Measurements from ENCODE around the gene ERCC2.
A peak's percentile ranks its signal among the peaks of the same experiment; 100 is the strongest.

The ERCC2 gene

GRCh38 chr19:45327404-45328143 is 42.8 kb downstream of the ERCC2 start:
- Histone ChIP-seq H3K79me2 (ENCODE audit: insufficient read depth, low read length) (no peaks in the 10 kb centered on the region), H3K9me3 (ENCODE audit: insufficient read depth, low read depth, low read length) (no peaks in the 10 kb centered on the region), H3K27me3 (ENCODE audit: insufficient read depth, low read length, poor library complexity, severe bottlenecking) (no peaks in the 10 kb centered on the region), H3F3A (ENCODE audit: low read depth) (no peaks in the 10 kb centered on the region), H3K4me2 (ENCODE audit: low read depth, low read length, poor library complexity, severe bottlenecking) (no peak overlapping the region), H3K4me1 (ENCODE audit: insufficient read depth, low read length, poor library complexity, severe bottlenecking) (no peaks in the 10 kb centered on the region), H3K4me3 (ENCODE audit: low read length, poor library complexity, severe bottlenecking) (no peak overlapping the region), H3K9me2 (replicated peaks; ENCODE audit: low read depth, low read length) (no peaks in the 10 kb centered on the region), H2AFZ (ENCODE audit: low read length) (no peak overlapping the region), H4K20me1 (ENCODE audit: insufficient read depth, low read length, poor library complexity, severe bottlenecking) (no peaks in the 10 kb centered on the region), H3K9ac (ENCODE audit: low read depth, low read length, poor library complexity, severe bottlenecking) (no peak overlapping the region), H3K36me3 (ENCODE audit: insufficient read depth, low read length) (no peaks in the 10 kb centered on the region)
- TF ChIP-seq CTCF (conservative IDR thresholded peaks at IDR 0.05; ENCODE audit: low read length) = no peak

GRCh38 chr19:45324349-45324907 is 45.9 kb downstream of the ERCC2 start:
- Histone ChIP-seq H3K9me3 (ENCODE audit: insufficient read depth, low read depth, low read length) (no peaks in the 10 kb centered on the region), H4K20me1 (ENCODE audit: insufficient read depth, low read length, poor library complexity, severe bottlenecking) (no peaks in the 10 kb centered on the region), H3K4me1 (ENCODE audit: insufficient read depth, low read length, poor library complexity, severe bottlenecking) (no peaks in the 10 kb centered on the region), H3K4me3 (ENCODE audit: low read length, poor library complexity, severe bottlenecking) (no peak overlapping the region), H2AFZ (ENCODE audit: low read length) (peak overlapping the region; percentile 55; the same call in 1 of the 2 replicates), H3K9me2 (replicated peaks; ENCODE audit: low read depth, low read length) (no peaks in the 10 kb centered on the region), H3K9ac (ENCODE audit: low read depth, low read length, poor library complexity, severe bottlenecking) (no peak overlapping the region), H3K4me2 (ENCODE audit: low read depth, low read length, poor library complexity, severe bottlenecking) (no peak overlapping the region), H3F3A (ENCODE audit: low read depth) (no peaks in the 10 kb centered on the region), H3K79me2 (ENCODE audit: insufficient read depth, low read length) (no peaks in the 10 kb centered on the region), H3K36me3 (ENCODE audit: insufficient read depth, low read length) (no peaks in the 10 kb centered on the region), H3K27me3 (ENCODE audit: insufficient read depth, low read length, poor library complexity, severe bottlenecking) (no peaks in the 10 kb centered on the region)
- TF ChIP-seq CTCF (conservative IDR thresholded peaks at IDR 0.05; ENCODE audit: low read length) (no peak), EZH2phosphoT487 (IDR thresholded peaks at IDR 0.05; ENCODE audit: borderline replicate concordance) (no peak)

- Histone ChIP-seq H3K9me2 (replicated peaks; ENCODE audit: low read depth, low read length) (no peaks in the 10 kb centered on the region), H3K4me3 (ENCODE audit: low read length, poor library complexity, severe bottlenecking) (no peak overlapping the region), H4K20me1 (ENCODE audit: insufficient read depth, low read length, poor library complexity, severe bottlenecking) (no peaks in the 10 kb centered on the region), H3K36me3 (ENCODE audit: insufficient read depth, low read length) (no peaks in the 10 kb centered on the region), H3K27me3 (ENCODE audit: insufficient read depth, low read length, poor library complexity, severe bottlenecking) (no peaks in the 10 kb centered on the region), H3K9me3 (ENCODE audit: insufficient read depth, low read depth, low read length) (no peaks in the 10 kb centered on the region), H2AFZ (ENCODE audit: low read length) (no peak overlapping the region), H3K4me1 (ENCODE audit: insufficient read depth, low read length, poor library complexity, severe bottlenecking) (no peaks in the 10 kb centered on the region), H3K4me2 (ENCODE audit: low read depth, low read length, poor library complexity, severe bottlenecking) (no peak overlapping the region), H3F3A (ENCODE audit: low read depth) (no peaks in the 10 kb centered on the region), H3K9ac (ENCODE audit: low read depth, low read length, poor library complexity, severe bottlenecking) (no peak overlapping the region), H3K79me2 (ENCODE audit: insufficient read depth, low read length) (no peaks in the 10 kb centered on the region)
- TF ChIP-seq EZH2phosphoT487 (IDR thresholded peaks at IDR 0.05; ENCODE audit: borderline replicate concordance) (no peak), CTCF (conservative IDR thresholded peaks at IDR 0.05; ENCODE audit: low read length) (no peak)
Observed at GRCh38 chr19:45323671-45324081, 46.7 kb downstream of the ERCC2 start.
